Transverse colon (tissue), 4 donors: Measurements from ENCODE around the gene CRYGS. TPM values are rescaled to one million over a fixed set of nuclear protein-coding genes. Genes with fewer than 3 reads are reported as not detected.

Source experiments
- DNase-seq: peaks from one replicate; pipeline ENCODE4 v3.0.0-alpha.2; 2019
- H3K27ac ChIP-seq, 4 donors: fragments of 200-600 bp; sonication (generic); 2 replicates each; pipeline ENCODE4 v1.5.1; 2016 to 2018; ENCODE audit warnings: inconsistent platforms in 4 of 4
- H3K27me3 ChIP-seq: fragments of 200-600 bp; sonication (generic); 2 replicates; pipeline ENCODE4 v1.5.1; 2017; ENCODE audit warnings: inconsistent platforms
- H3K36me3 ChIP-seq, 4 donors: fragments of 200-600 bp; sonication (generic); 2 replicates each; pipeline ENCODE4 v1.5.1; 2017 to 2019; ENCODE audit warnings: inconsistent platforms in 4 of 4
- H3K4me1 ChIP-seq, 4 donors: fragments of 200-600 bp; sonication (generic); 2 replicates each; pipeline ENCODE4 v1.5.1; 2017 to 2020; ENCODE audit warnings: inconsistent platforms in 4 of 4
- H3K4me3 ChIP-seq, 4 donors: fragments of 200-600 bp; sonication (generic); 1 replicate in 1 of 4; 2 replicates in 3 of 4; pipeline versions ENCODE4 v1.5.1 to v1.6.1; 2017 to 2019; ENCODE audit warnings: inconsistent platforms in 4 of 4
- H3K9me3 ChIP-seq, 2 donors: fragments of 200-600 bp; sonication (generic); 2 replicates each; pipeline ENCODE4 v1.5.1; 2017 to 2019; ENCODE audit warnings: inconsistent platforms in 2 of 2
- CTCF ChIP-seq, 5 experiments: fragments of 200-600 bp in 3 of 5; fragments of 450-650 bp in 2 of 5; sonication (generic) in 3 of 5; IDR thresholded peaks; 1 replicate in 2 of 5; 2 replicates in 3 of 5; pipeline ENCODE4 v1.5.1; 2016 to 2017; ENCODE audit warnings: antibody characterized with exemption in 5 of 5, inconsistent platforms in 3 of 5, mild to moderate bottlenecking in 2 of 5, moderate library complexity in 1 of 5
- EP300 ChIP-seq: sonication (generic); formaldehyde crosslinking; IDR thresholded peaks from one replicate; pipeline ENCODE4 v1.6.1; 2017; ENCODE audit warnings: antibody characterized with exemption, low read depth
- POLR2A ChIP-seq: fragments of 450-650 bp; IDR thresholded peaks from one replicate; pipeline ENCODE4 v1.6.1; 2016; ENCODE audit warnings: antibody characterized with exemption, mild to moderate bottlenecking, moderate library complexity
- POLR2AphosphoS5 ChIP-seq, 3 donors: sonication (generic); formaldehyde crosslinking; IDR thresholded peaks; one replicate each; pipeline ENCODE4 v1.6.1; 2016; ENCODE audit warnings: antibody characterized with exemption in 3 of 3
- WGBS, 2 donors: methylation state at CpG; one replicate each; pipeline ENCODE4 v1.1.5; 2018; ENCODE audit warnings: low coverage in 1 of 2; 5-methylcytosine and 5-hydroxymethylcytosine counted together
- in situ Hi-C, 4 donors: fragments of 200-750 bp; cut with MboI; loops; one replicate each; pipeline versions ENCODE4 v1.15.0 to v1.15.1; 2017; ENCODE audit warnings: low sequenced_read_pairs in 3 of 4, low pct_ligation_motif_present in 1 of 4, low pct_unique_long_range_greater_than_20kb in 1 of 4
- intact Hi-C: fragments of 100-400 bp; cut with DNase I; formaldehyde crosslinking; loops from one replicate; pipeline ENCODE4 v1.15.1; 2023; ENCODE audit warnings: low total_unique reads
- total RNA-seq, 4 donors: library from RNA; depleted of rRNA; stranded (reverse); fragments of >200 nt; gene quantifications; one replicate each; pipeline ENCODE4 v1.1.0, GENCODE V29; 2016

Gene CRYGS
- total RNA-seq, 4 donors from 2014 or later: 2.2 to 60.7 (median 4.4) TPM; not detected in 1

GRCh38 chr3:186523022-186523421, 21.2 kb downstream of the CRYGS start:
- no peaks in the 10 kb centered on the region for H3K9me3 ChIP-seq
- 87 to 88% methylated on average over 4 to 6 of the region's 6 CpGs for WGBS, 2 donors
- H3K4me3 ChIP-seq: no peak overlapping the region
- H3K4me1 ChIP-seq: no peaks in the 10 kb centered on the region
- H3K27ac ChIP-seq: no peak overlapping the region
- DNase-seq: no peak
- TF ChIP-seq POLR2A: no peak
- TF ChIP-seq CTCF (IDR thresholded peaks at IDR 0.05): no peak
- TF ChIP-seq EP300: no peak
- TF ChIP-seq POLR2AphosphoS5 (IDR thresholded peaks at IDR 0.05): no peak
- H3K27me3 ChIP-seq: no peaks in the 10 kb centered on the region
- in situ Hi-C loops (no loop called here), intact Hi-C loops (no loop called here)
- H3K36me3 ChIP-seq: no peaks in the 10 kb centered on the region

- intact Hi-C loops: no loop called here
- DNase-seq: no peak
- 62 to 82% methylated on average over 4 to 10 of the region's 10 CpGs for WGBS, 2 donors
These were observed 23.0 kb downstream of the CRYGS start for GRCh38 chr3:186520957-186521842.

GRCh38 chr3:186520431-186520830, 23.7 kb downstream of the CRYGS start:
- in situ Hi-C loops: no loop called here
- intact Hi-C loops: no loop called here
- TF ChIP-seq CTCF (IDR thresholded peaks at IDR 0.05) (no peak), EP300 (no peak), POLR2AphosphoS5 (IDR thresholded peaks at IDR 0.05) (no peak), POLR2A (no peak)

More at GRCh38 chr3:186520957-186521842, 23.0 kb downstream of the CRYGS start:
- H3K27me3 ChIP-seq: no peaks in the 10 kb centered on the region
- H3K27ac ChIP-seq: no peak overlapping the region
- H3K9me3 ChIP-seq: no peaks in the 10 kb centered on the region
- no peaks in the 10 kb centered on the region for H3K36me3 ChIP-seq
- H3K4me1 ChIP-seq: no peaks in the 10 kb centered on the region
- in situ Hi-C loops: no loop called here
- TF ChIP-seq EP300: no peak
- TF ChIP-seq POLR2A: no peak
- TF ChIP-seq POLR2AphosphoS5 (IDR thresholded peaks at IDR 0.05): no peak
- no peak overlapping the region for H3K4me3 ChIP-seq

GRCh38 chr3:186519021-186519658, 25.0 kb downstream of the CRYGS start:
- no peaks in the 10 kb centered on the region for H3K9me3 ChIP-seq
- intact Hi-C loops (no loop called here), in situ Hi-C loops (no loop called here)
- WGBS, 2 donors: 37 to 54% methylated on average over 2 to 6 of the region's 6 CpGs
- no peaks in the 10 kb centered on the region for H3K36me3 ChIP-seq
- no peak overlapping the region for H3K4me3 ChIP-seq
- TF ChIP-seq POLR2AphosphoS5 (IDR thresholded peaks at IDR 0.05) (no peak), EP300 (no peak), POLR2A (no peak), CTCF (IDR thresholded peaks at IDR 0.05) (no peak)
- H3K27ac ChIP-seq: no peak overlapping the region
- no peak for DNase-seq
- H3K4me1 ChIP-seq: no peaks in the 10 kb centered on the region
- no peaks in the 10 kb centered on the region for H3K27me3 ChIP-seq

More at GRCh38 chr3:186520431-186520830, 23.7 kb downstream of the CRYGS start:
- H3K9me3 ChIP-seq: no peaks in the 10 kb centered on the region
- WGBS, 2 donors: 78 to 81% methylated on average over 3 to 5 of the region's 5 CpGs
- no peaks in the 10 kb centered on the region for H3K4me1 ChIP-seq
- H3K4me3 ChIP-seq: no peak overlapping the region
- no peaks in the 10 kb centered on the region for H3K27me3 ChIP-seq
- no peak overlapping the region for H3K27ac ChIP-seq
- DNase-seq: no peak
- no peaks in the 10 kb centered on the region for H3K36me3 ChIP-seq
